Measurements from ENCODE around the gene AP2A1.

AP2A1 gene

GRCh38 chr19:49827034-49827433 is 60.2 kb downstream of the AP2A1 start:
- no peak overlapping the region for H3K27ac Mint-ChIP-seq

GRCh38 chr19:49829200-49829599 is 62.4 kb downstream of the AP2A1 start:
- Mint-ChIP-seq H3K27me3 (ENCODE audit: low read depth, poor library complexity) (peaks cover 2% of the 10 kb centered on the region), H3K36me3 (ENCODE audit: low read depth) (peaks cover 27% of the 10 kb centered on the region), H3K9me3 (no peaks in the 10 kb centered on the region), H3K27ac (peak overlapping the region; percentile 51), H3K4me3 (no peak overlapping the region), H3K4me1 (peaks cover 37% of the 10 kb centered on the region)
- no peak for TF ChIP-seq CTCF (IDR thresholded peaks at IDR 0.05)
- no peak for DNase-seq

More at GRCh38 chr19:49827034-49827433, 60.2 kb downstream of the AP2A1 start:
- TF ChIP-seq CTCF (IDR thresholded peaks at IDR 0.05) = no peak
- Mint-ChIP-seq H3K27me3 (ENCODE audit: low read depth, poor library complexity) (no peaks in the 10 kb centered on the region), H3K9me3 (no peaks in the 10 kb centered on the region), H3K4me1 (peaks cover 34% of the 10 kb centered on the region), H3K36me3 (ENCODE audit: low read depth) (peaks cover 28% of the 10 kb centered on the region), H3K4me3 (no peak overlapping the region)
- no peak for DNase-seq

- TF ChIP-seq CTCF (IDR thresholded peaks at IDR 0.05) = no peak
- peaks cover 2% of the 10 kb centered on the region for H3K27me3 Mint-ChIP-seq (ENCODE audit: low read depth, poor library complexity)
- H3K9me3 Mint-ChIP-seq = no peaks in the 10 kb centered on the region
- peaks cover 40% of the 10 kb centered on the region for H3K4me1 Mint-ChIP-seq
- no peak for DNase-seq
- H3K4me3 Mint-ChIP-seq = no peak overlapping the region
- peaks cover 24% of the 10 kb centered on the region for H3K36me3 Mint-ChIP-seq (ENCODE audit: low read depth)
- H3K27ac Mint-ChIP-seq = no peak overlapping the region
Measured at GRCh38 chr19:49829721-49830120, 62.9 kb downstream of the AP2A1 start.

- peaks cover 45% of the 10 kb centered on the region for H3K4me1 Mint-ChIP-seq
Measured at GRCh38 chr19:49830766-49831165, 64.0 kb downstream of the AP2A1 start.

GRCh38 chr19:49831592-49831991 is 64.8 kb downstream of the AP2A1 start:
- TF ChIP-seq CTCF (IDR thresholded peaks at IDR 0.05) = no peak
- Mint-ChIP-seq H3K9me3 (no peaks in the 10 kb centered on the region), H3K27me3 (ENCODE audit: low read depth, poor library complexity) (peaks cover 2% of the 10 kb centered on the region), H3K36me3 (ENCODE audit: low read depth) (peaks cover 24% of the 10 kb centered on the region), H3K4me1 (peaks cover 37% of the 10 kb centered on the region), H3K27ac (peak overlapping the region; percentile 87), H3K4me3 (no peak overlapping the region)
- DNase-seq = no peak

More at GRCh38 chr19:49830766-49831165, 64.0 kb downstream of the AP2A1 start:
- Mint-ChIP-seq H3K27ac (no peak overlapping the region), H3K9me3 (no peaks in the 10 kb centered on the region), H3K27me3 (ENCODE audit: low read depth, poor library complexity) (peaks cover 2% of the 10 kb centered on the region), H3K4me3 (no peak overlapping the region), H3K36me3 (ENCODE audit: low read depth) (peaks cover 28% of the 10 kb centered on the region)
- DNase-seq = no peak
- TF ChIP-seq CTCF (IDR thresholded peaks at IDR 0.05) = no peak

GRCh38 chr19:49832556-49832955 is 65.8 kb downstream of the AP2A1 start:
- Mint-ChIP-seq H3K4me3 (no peak overlapping the region), H3K4me1 (peaks cover 32% of the 10 kb centered on the region), H3K27ac (peak overlapping the region; percentile 90), H3K27me3 (ENCODE audit: low read depth, poor library complexity) (peaks cover 9% of the 10 kb centered on the region), H3K36me3 (ENCODE audit: low read depth) (peaks cover 30% of the 10 kb centered on the region), H3K9me3 (no peaks in the 10 kb centered on the region)
- DNase-seq = no peak
- no peak for TF ChIP-seq CTCF (IDR thresholded peaks at IDR 0.05)

Measured in nephron progenitor cell (in vitro differentiated cells).